H1 (cell line): Measurements from ENCODE around the gene CAPN7. TPM values are rescaled to one million over a fixed set of nuclear protein-coding genes. Genes with fewer than 3 reads are reported as not detected.

Source experiments
- CTCF ChIA-PET: fragments of 300-600 bp; sonication (Branson Sonifier 250); formaldehyde crosslinking; loops from one replicate; lab custom pipeline; 2021; ENCODE audit not compliant: partially characterized antibody; lab: Charles Lee
- POLR2A ChIA-PET: fragments of 300-600 bp; sonication (Branson Sonifier 250); formaldehyde crosslinking; loops from one replicate; lab custom pipeline; 2021; ENCODE audit warnings: inconsistent platforms; ENCODE audit not compliant: partially characterized antibody; lab: Charles Lee
- DNase-seq, 2 experiments: peaks; one replicate each; pipeline versions ENCODE4 v3.0.0 to v3.0.0-alpha.2; 2010 to 2022; ENCODE audit warnings: low spot score in 2 of 2, low read depth in 1 of 2, mixed read lengths in 1 of 2
- FAIRE-seq: peaks from 2 replicates; lab custom pipeline; 2011; peaks lifted over from hg19 to GRCh38; lab: Jason Lieb, UNC
- H2AFZ ChIP-seq: 2 replicates; pipeline ENCODE4 v1.8.1; 2012; ENCODE audit warnings: low read length, inconsistent platforms
- H2AK5ac ChIP-seq: 2 replicates; pipeline ENCODE4 v1.6.1; 2013; ENCODE audit warnings: low read depth, low read length
- H2BK120ac ChIP-seq: replicated peaks from 2 replicates; pipeline ENCODE3; 2013; ENCODE audit warnings: low read depth, low read length, inconsistent platforms
- H2BK12ac ChIP-seq: 2 replicates; pipeline ENCODE4 v1.6.1; 2013; ENCODE audit warnings: low read depth, low read length
- H2BK15ac ChIP-seq: 2 replicates; pipeline ENCODE4 v1.6.1; 2013; ENCODE audit warnings: low read length
- H2BK20ac ChIP-seq: 2 replicates; pipeline ENCODE4 v1.6.1; 2013; ENCODE audit warnings: low read length
- H2BK5ac ChIP-seq: 2 replicates; pipeline ENCODE4 v1.6.1; 2013; ENCODE audit warnings: low read depth, low read length
- H3K14ac ChIP-seq: 2 replicates; pipeline ENCODE4 v1.6.1; 2013; ENCODE audit warnings: inconsistent platforms; ENCODE audit not compliant: insufficient read length
- H3K18ac ChIP-seq: 2 replicates; pipeline ENCODE4 v1.6.1; 2013; ENCODE audit warnings: low read length; ENCODE audit errors: extremely low read depth
- H3K23ac ChIP-seq: 2 replicates; pipeline ENCODE4 v1.6.1; 2013; ENCODE audit warnings: inconsistent platforms; ENCODE audit not compliant: insufficient read length
- H3K23me2 ChIP-seq: 2 replicates; pipeline ENCODE4 v1.6.1; 2013; ENCODE audit warnings: low read depth, low read length
- H3K27ac ChIP-seq: 2 replicates; pipeline ENCODE4 v1.6.1; 2011; ENCODE audit warnings: low read depth, low read length, inconsistent platforms
- H3K27me3 ChIP-seq, 4 experiments: replicated peaks in 1 of 4; 1 replicate in 1 of 4; 2 replicates in 3 of 4; pipeline versions ENCODE4 v1.6.1 to v1.8.1; 2011 to 2013; ENCODE audit warnings: low read length in 3 of 4, mild to moderate bottlenecking in 3 of 4, inconsistent platforms in 2 of 4, mixed read lengths in 2 of 4, moderate library complexity in 1 of 4; ENCODE audit not compliant: control insufficient read depth in 3 of 4, insufficient read depth in 3 of 4; ENCODE audit errors: extremely low read depth in 1 of 4
- H3K36me3 ChIP-seq, 4 experiments: 2 replicates each; pipeline versions ENCODE4 v1.6.1 to v1.8.1; 2011 to 2013; ENCODE audit warnings: mild to moderate bottlenecking in 4 of 4, low read length in 3 of 4, moderate library complexity in 2 of 4, control low read depth in 1 of 4, inconsistent platforms in 1 of 4; ENCODE audit not compliant: insufficient read depth in 4 of 4, control insufficient read depth in 2 of 4
- H3K4ac ChIP-seq: replicated peaks from 2 replicates; pipeline ENCODE3; 2013; ENCODE audit warnings: low read length, low read depth, mixed read lengths, inconsistent platforms; ENCODE audit not compliant: insufficient read length
- H3K4me1 ChIP-seq, 4 experiments: replicated peaks in 1 of 4; 1 replicate in 1 of 4; 2 replicates in 3 of 4; pipeline versions ENCODE4 v1.6.1 to v1.8.1; 2011 to 2013; ENCODE audit warnings: low read length in 3 of 4, inconsistent platforms in 2 of 4, mixed read lengths in 1 of 4; ENCODE audit not compliant: insufficient read depth in 4 of 4, control insufficient read depth in 3 of 4
- H3K4me2 ChIP-seq, 2 experiments: 2 replicates each; pipeline versions ENCODE4 v1.6.1 to v1.8.1; 2011 to 2013; ENCODE audit warnings: low read depth in 2 of 2, low read length in 2 of 2, control low read depth in 1 of 2, inconsistent platforms in 1 of 2, mild to moderate bottlenecking in 1 of 2; ENCODE audit not compliant: insufficient read depth in 1 of 2
- H3K4me3 ChIP-seq, 4 experiments: fragments of 200-600, 300-600 bp in 1 of 4; sonication (generic), shearing (Covaris generic), sonication (Bioruptor Twin) in 1 of 4; 2 replicates each; pipeline versions ENCODE4 v1.5.1 to v1.8.1; 2011 to 2016; ENCODE audit warnings: low read length in 4 of 4, low read depth in 3 of 4, control low read depth in 2 of 4, inconsistent platforms in 2 of 4, mild to moderate bottlenecking in 2 of 4, mixed read lengths in 1 of 4, moderate library complexity in 1 of 4; ENCODE audit not compliant: insufficient read depth in 2 of 4; ENCODE audit errors: extremely low read depth in 1 of 4
- H3K56ac ChIP-seq: replicated peaks from 2 replicates; pipeline ENCODE3; 2013; ENCODE audit warnings: low read depth, mild to moderate bottlenecking, mixed read lengths, low read length, inconsistent platforms; ENCODE audit not compliant: insufficient read length
- H3K79me1 ChIP-seq: 2 replicates; pipeline ENCODE4 v1.6.1; 2013; ENCODE audit warnings: low read depth, low read length, control low read depth
- H3K79me2 ChIP-seq, 2 experiments: 2 replicates each; pipeline versions ENCODE4 v1.6.1 to v1.8.1; 2012 to 2013; ENCODE audit warnings: low read length in 2 of 2, mild to moderate bottlenecking in 2 of 2, inconsistent platforms in 1 of 2; ENCODE audit not compliant: insufficient read depth in 2 of 2, control insufficient read depth in 1 of 2
- H3K9ac ChIP-seq, 4 experiments: replicated peaks in 1 of 4; 1 replicate in 1 of 4; 2 replicates in 3 of 4; pipeline versions ENCODE4 v1.6.1 to v1.8.1; 2011 to 2013; ENCODE audit warnings: low read depth in 3 of 4, low read length in 3 of 4, control low read depth in 2 of 4, mild to moderate bottlenecking in 2 of 4, moderate library complexity in 2 of 4, inconsistent platforms in 1 of 4; ENCODE audit errors: extremely low read depth in 1 of 4
- H3K9me3 ChIP-seq, 2 experiments: 2 replicates each; pipeline versions ENCODE4 v1.6.1 to v1.8.1; 2012 to 2013; ENCODE audit warnings: mild to moderate bottlenecking in 2 of 2, moderate library complexity in 2 of 2, control low read depth in 1 of 2, inconsistent platforms in 1 of 2, low read depth in 1 of 2, low read length in 1 of 2, mixed read lengths in 1 of 2; ENCODE audit not compliant: insufficient read depth in 2 of 2
- H4K20me1 ChIP-seq, 2 experiments: replicated peaks in 1 of 2; 2 replicates each; pipeline versions ENCODE3 to v1.8.1; 2011 to 2013; ENCODE audit warnings: inconsistent platforms in 2 of 2, low read length in 2 of 2, mild to moderate bottlenecking in 1 of 2; ENCODE audit not compliant: insufficient read depth in 2 of 2, control insufficient read depth in 1 of 2
- H4K5ac ChIP-seq: 2 replicates; pipeline ENCODE4 v1.6.1; 2013; ENCODE audit warnings: low read length, low read depth, mixed read lengths, inconsistent platforms; ENCODE audit not compliant: insufficient read length
- H4K8ac ChIP-seq: 2 replicates; pipeline ENCODE4 v1.8.0; 2013; ENCODE audit warnings: mild to moderate bottlenecking, moderate library complexity, low read length, inconsistent platforms; ENCODE audit not compliant: insufficient read depth; ENCODE audit errors: extremely low read depth
- H4K91ac ChIP-seq: replicated peaks from 2 replicates; pipeline ENCODE3; 2013; ENCODE audit warnings: low read length, mixed read lengths, inconsistent platforms; ENCODE audit not compliant: insufficient read length
- ATF3 ChIP-seq: IDR thresholded peaks from 2 replicates; pipeline ENCODE4 v1.6.1; 2011; ENCODE audit warnings: low read depth, mild to moderate bottlenecking, low read length; ENCODE audit not compliant: insufficient read depth
- CHD2 ChIP-seq: IDR thresholded peaks from 2 replicates; pipeline ENCODE4 v1.6.1; 2012; ENCODE audit warnings: low read length, improper control_type of control experiment
- CREB1 ChIP-seq: IDR thresholded peaks from 2 replicates; pipeline ENCODE4 v1.6.1; 2012; ENCODE audit warnings: inconsistent platforms
- GABPA ChIP-seq: IDR thresholded peaks from 2 replicates; pipeline ENCODE4 v1.6.1; 2011; ENCODE audit warnings: mild to moderate bottlenecking, low read length, moderate library complexity, borderline replicate concordance; ENCODE audit not compliant: insufficient read depth
- GTF2F1 ChIP-seq: IDR thresholded peaks from 2 replicates; pipeline ENCODE4 v1.6.1; 2012; ENCODE audit warnings: low read depth, low read length, improper control_type of control experiment, borderline replicate concordance
- HDAC6 ChIP-seq: IDR thresholded peaks from one replicate; pipeline ENCODE4 v1.7.1; 2012; ENCODE audit warnings: low read depth, mild to moderate bottlenecking, inconsistent platforms, low read length, moderate library complexity
- KDM4A ChIP-seq: IDR thresholded peaks from one replicate; pipeline ENCODE4 v1.7.1; 2012; ENCODE audit warnings: low read depth, mild to moderate bottlenecking, moderate library complexity, low read length, inconsistent platforms; ENCODE audit not compliant: severe bottlenecking
- MAFK ChIP-seq: IDR thresholded peaks from 2 replicates; pipeline ENCODE4 v1.6.1; 2012; ENCODE audit warnings: low read depth, mild to moderate bottlenecking, improper control_type of control experiment, low read length
- PHF8 ChIP-seq: fragments of 200-600 bp; sonication (generic); conservative IDR thresholded peaks from 2 replicates; pipeline ENCODE4 v1.7.1; 2012; ENCODE audit warnings: low read depth, mild to moderate bottlenecking, inconsistent platforms, low read length, moderate library complexity
- POLR2A ChIP-seq, 2 experiments: IDR thresholded peaks; 1 replicate in 1 of 2; 2 replicates in 1 of 2; pipeline ENCODE4 v1.6.1; 2011; ENCODE audit warnings: low read depth in 2 of 2, low read length in 2 of 2, mild to moderate bottlenecking in 2 of 2; ENCODE audit errors: control extremely low read depth in 1 of 2
- POLR2AphosphoS5 ChIP-seq: IDR thresholded peaks from 2 replicates; pipeline ENCODE4 v1.6.1; 2011; ENCODE audit warnings: low read depth, low read length
- SIN3A ChIP-seq, 2 experiments: IDR thresholded peaks in 1 of 2; conservative IDR thresholded peaks in 1 of 2; 2 replicates each; pipeline ENCODE4 v1.6.1; 2011 to 2012; ENCODE audit warnings: low read length in 2 of 2, improper control_type of control experiment in 1 of 2, low read depth in 1 of 2, mild to moderate bottlenecking in 1 of 2
- SIRT6 ChIP-seq: IDR thresholded peaks from one replicate; pipeline ENCODE4 v1.7.1; 2012; ENCODE audit warnings: low read length, inconsistent platforms
- WGBS, 2 experiments: shearing (Covaris generic) in 1 of 2; methylation state at CpG; one replicate each; pipeline versions ENCODE4 v1.1.6 to v1.1.7; 2013 to 2015; ENCODE audit warnings: low lambda C conversion rate in 2 of 2, mixed read lengths in 2 of 2, inconsistent platforms in 1 of 2, low coverage in 1 of 2, missing lambda C conversion rate in 1 of 2; ENCODE audit not compliant: insufficient replicate concordance in 2 of 2, insufficient coverage in 1 of 2, insufficient read length in 1 of 2; ENCODE audit errors: extremely low coverage in 1 of 2, missing lambda C conversion rate in 1 of 2; 5-methylcytosine and 5-hydroxymethylcytosine counted together
- polyA plus RNA-seq, 7 experiments: library from polyadenylated mRNA; depleted of rRNA in 3 of 7; stranded (reverse) in 5 of 7; unstranded in 2 of 7; fragments of >200 nt in 5 of 7; fragments of 200-250 nt in 2 of 7; gene quantifications; 1 replicate in 5 of 7; 2 replicates in 1 of 7; 4 replicates in 1 of 7; pipeline versions ENCODE4 v1.2.1 to v1.2.3, GENCODE V29; 2011 to 2013; ENCODE audit warnings: missing spikeins in 2 of 7, mixed read lengths in 2 of 7
- total RNA-seq: library from RNA; stranded (reverse); fragmentation: NEBNext Ultra II Directional; extraction: Animal tissue kit (Norgen Biotek cat#: 25700); gene quantifications from 2 replicates; pipeline ENCODE4 v1.2.1, GENCODE V29; 2021

The CAPN7 gene
- total and polyA plus RNA-seq, 2 of the 8 experiments (the other 6 are each of a cell fraction or from before 2014, with no cell fraction given) = 5.3 to 13.2 TPM

GRCh38 chr3:15292765-15293522 is 86.9 kb downstream of the CAPN7 start:
- no peak overlapping the region for H3K4ac ChIP-seq
- CTCF ChIA-PET = interaction anchor here (0.7 to 2.4 kb wide), 6 partner anchors 12 to 229 kb away, joined by 3 to 10 read pairs (median 4); no protein-coding TSS in a partner anchor
- H2BK15ac ChIP-seq = no peak overlapping the region
- no peak overlapping the region for H2BK5ac ChIP-seq
- H3K18ac ChIP-seq = no peak overlapping the region
- no peak overlapping the region for H3K14ac ChIP-seq
- no peaks in the 10 kb centered on the region; the same call in 1 of the 2 replicates for H3K23me2 ChIP-seq
- H4K20me1 ChIP-seq = peaks cover 0 to 3% of the 10 kb centered on the region in 2 experiments
- no peaks in the 10 kb centered on the region for H3K79me1 ChIP-seq
- POLR2A ChIA-PET = no interaction called here
- DNase-seq (no peak), FAIRE-seq (no peak)
- H3K4me2 ChIP-seq = no peak overlapping the region
- H4K91ac ChIP-seq = no peak overlapping the region
- H4K8ac ChIP-seq = no peak overlapping the region; the same call in 1 of the 2 replicates
- H3K23ac ChIP-seq = no peak overlapping the region
- H3K4me3 ChIP-seq = no peak overlapping the region
- no peak overlapping the region for H2BK20ac ChIP-seq
- H3K36me3 ChIP-seq = no peaks in the 10 kb centered on the region
- no peak overlapping the region for H2AFZ ChIP-seq
- no peaks in the 10 kb centered on the region for H3K4me1 ChIP-seq
- 87% methylated on average over 13 of the region's 13 CpGs; no CpG with 5 or more reads in 1 of the 2 experiments for WGBS, 2 experiments
- H2BK12ac ChIP-seq = no peak overlapping the region
- H3K27ac ChIP-seq = no peak overlapping the region
- no peak overlapping the region for H4K5ac ChIP-seq
- H3K9ac ChIP-seq = no peak overlapping the region
- no peaks in the 10 kb centered on the region for H3K79me2 ChIP-seq
- H2AK5ac ChIP-seq = no peak overlapping the region
- no peaks in the 10 kb centered on the region for H3K9me3 ChIP-seq
- no peak overlapping the region for H2BK120ac ChIP-seq
- no peaks in the 10 kb centered on the region for H3K27me3 ChIP-seq
- H3K56ac ChIP-seq = no peak overlapping the region
- TF ChIP-seq ATF3 = no peak
- TF ChIP-seq MAFK = no peak
- no peak for TF ChIP-seq HDAC6
- no peak for TF ChIP-seq PHF8
- TF ChIP-seq CHD2 = no peak
- TF ChIP-seq GTF2F1 = no peak
- TF ChIP-seq POLR2AphosphoS5 = no peak
- no peak for TF ChIP-seq SIN3A (conservative IDR thresholded peaks at IDR 0.05 in 1 of 2, IDR thresholded peaks at IDR 0.05 in 1 of 2; ENCODE audit: low read depth in 1 of 2, low read length in 2 of 2)
- no peak for TF ChIP-seq GABPA
- TF ChIP-seq CREB1 = no peak
- no peak for TF ChIP-seq SIRT6
- TF ChIP-seq POLR2A (IDR thresholded peaks at IDR 0.05; ENCODE audit: control extremely low read depth in 1 of 2, low read depth in 2 of 2, low read length in 2 of 2) = no peak
- no peak for TF ChIP-seq KDM4A
